ENCODE results near the gene PDE4B.
"Not testable (repeated sequence)": the region's sequence is repeated elsewhere in the genome, so short reads cannot be mapped to it uniquely, and the experiment has no call there.

The PDE4B gene

DNA sequence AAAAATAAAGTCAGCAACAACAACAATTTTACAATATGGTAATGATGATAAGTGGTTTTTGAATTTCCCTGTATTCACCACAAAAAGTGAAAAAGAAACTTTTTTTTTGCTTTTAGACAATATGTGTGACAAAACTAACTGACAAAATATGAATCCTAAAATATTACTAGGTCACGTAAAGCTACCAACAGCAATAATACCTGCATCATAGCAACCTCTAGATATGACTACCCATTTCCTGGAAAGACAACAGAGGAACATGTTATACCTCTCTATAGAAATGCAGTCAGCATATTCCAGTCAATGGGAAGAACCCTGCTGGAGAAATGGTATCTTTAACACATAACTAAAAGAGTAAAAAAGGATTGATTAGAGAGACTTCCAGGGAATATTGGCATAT lies 73.7 kb downstream of the PDE4B start:
- Histone ChIP-seq H3K36me3 (ENCODE audit: control insufficient read depth, insufficient read depth, low read length) (no peaks in the 10 kb centered on the region), H3K4me1 (ENCODE audit: control insufficient read depth, insufficient read depth, low read length) (no peaks in the 10 kb centered on the region), H3K9me3 (ENCODE audit: control insufficient read depth, low read length) (no peaks in the 10 kb centered on the region), H3K4me3 (ENCODE audit: insufficient read depth, low read depth, low read length) (no peak overlapping the region), H3K27me3 (ENCODE audit: control insufficient read depth, insufficient read depth, low read length, poor library complexity, severe bottlenecking) (no peaks in the 10 kb centered on the region), H3K27ac (ENCODE audit: insufficient read depth, low read depth, low read length, poor library complexity, severe bottlenecking) (no peak overlapping the region)
- 97 to 100% methylated on average over 1 of the region's 1 CpG for WGBS, 2 experiments

DNA sequence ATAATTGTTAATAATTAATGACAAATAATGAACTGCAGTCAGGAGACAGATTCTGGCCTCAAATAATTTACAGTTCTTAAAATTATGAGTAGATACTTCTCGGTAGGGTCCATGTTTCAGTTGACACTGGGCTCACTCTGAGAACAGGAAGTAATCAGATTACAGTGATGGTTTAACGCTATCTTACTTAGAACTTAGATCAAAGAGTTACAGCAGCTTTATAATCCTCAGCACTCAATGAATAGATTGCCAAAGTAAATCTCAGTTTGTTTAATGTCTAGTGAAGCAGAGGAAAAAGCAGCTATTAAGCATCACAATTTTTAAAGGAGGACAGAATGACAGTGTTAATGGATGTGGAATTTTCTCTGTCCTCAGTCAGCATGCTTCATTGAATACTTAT lies 79.6 kb downstream of the PDE4B start:
- Histone ChIP-seq H3K4me1 (ENCODE audit: control insufficient read depth, insufficient read depth, low read length) (no peaks in the 10 kb centered on the region), H3K9me3 (ENCODE audit: control insufficient read depth, low read length) (no peaks in the 10 kb centered on the region), H3K27ac (ENCODE audit: insufficient read depth, low read depth, low read length, poor library complexity, severe bottlenecking) (no peak overlapping the region), H3K27me3 (ENCODE audit: control insufficient read depth, insufficient read depth, low read length, poor library complexity, severe bottlenecking) (no peaks in the 10 kb centered on the region), H3K4me3 (ENCODE audit: insufficient read depth, low read depth, low read length) (no peak overlapping the region), H3K36me3 (ENCODE audit: control insufficient read depth, insufficient read depth, low read length) (no peaks in the 10 kb centered on the region)
- WGBS, 2 experiments = 82 to 95% methylated on average over 2 of the region's 2 CpGs

DNA sequence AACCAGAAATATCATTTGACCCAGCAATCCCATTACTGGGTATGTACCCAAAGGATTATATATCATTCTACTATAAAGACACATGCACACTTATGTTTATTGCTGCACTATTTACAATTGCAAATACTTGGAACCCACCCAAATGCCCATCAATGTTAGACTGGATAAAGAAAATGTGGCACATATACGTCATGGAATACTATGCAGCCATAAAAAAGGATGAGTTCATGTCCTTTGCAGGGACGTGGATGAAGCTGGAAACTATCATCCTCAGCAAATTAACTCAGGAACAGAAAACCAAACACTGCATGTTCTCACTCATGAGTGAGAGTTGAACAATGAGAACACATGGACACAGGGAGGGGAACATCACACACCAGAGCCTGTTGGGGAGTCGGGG lies 85.6 kb downstream of the PDE4B start:
- not testable (repeated sequence) for H3K4me1 ChIP-seq (ENCODE audit: control insufficient read depth, insufficient read depth, low read length); H3K9me3 ChIP-seq (ENCODE audit: control insufficient read depth, low read length); H3K4me3 ChIP-seq (ENCODE audit: insufficient read depth, low read depth, low read length); H3K27ac ChIP-seq (ENCODE audit: insufficient read depth, low read depth, low read length, poor library complexity, severe bottlenecking); H3K36me3 ChIP-seq (ENCODE audit: control insufficient read depth, insufficient read depth, low read length); H3K27me3 ChIP-seq (ENCODE audit: control insufficient read depth, insufficient read depth, low read length, poor library complexity, severe bottlenecking)
- 84 to 95% methylated on average over 3 of the region's 3 CpGs for WGBS, 2 experiments

DNA sequence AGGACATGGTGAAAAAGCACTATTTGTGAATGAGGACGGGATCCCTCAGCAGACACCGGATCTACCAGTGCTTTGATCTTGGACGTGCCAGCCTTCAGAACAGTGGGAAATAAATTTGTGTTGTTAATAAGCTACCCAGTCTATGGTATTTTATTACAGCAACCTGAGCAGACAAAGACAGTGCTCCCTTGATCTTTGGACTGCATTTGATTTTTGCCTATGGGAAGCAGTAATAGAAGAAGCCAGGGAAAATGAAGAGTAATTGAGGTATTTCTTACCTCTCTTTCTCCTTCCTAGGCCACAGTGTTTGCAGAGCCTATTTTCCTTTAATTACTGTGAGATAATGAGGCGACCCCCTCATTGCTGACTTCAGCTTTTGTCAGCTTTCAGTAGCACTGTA lies 87.9 kb downstream of the PDE4B start:
- Histone ChIP-seq H3K4me1 (ENCODE audit: control insufficient read depth, insufficient read depth, low read length) (no peaks in the 10 kb centered on the region), H3K27me3 (ENCODE audit: control insufficient read depth, insufficient read depth, low read length, poor library complexity, severe bottlenecking) (no peaks in the 10 kb centered on the region), H3K4me3 (ENCODE audit: insufficient read depth, low read depth, low read length) (no peak overlapping the region), H3K36me3 (ENCODE audit: control insufficient read depth, insufficient read depth, low read length) (no peaks in the 10 kb centered on the region), H3K27ac (ENCODE audit: insufficient read depth, low read depth, low read length, poor library complexity, severe bottlenecking) (no peak overlapping the region), H3K9me3 (ENCODE audit: control insufficient read depth, low read length) (no peaks in the 10 kb centered on the region)
- WGBS, 2 experiments = 84 to 89% methylated on average over 4 of the region's 4 CpGs

DNA sequence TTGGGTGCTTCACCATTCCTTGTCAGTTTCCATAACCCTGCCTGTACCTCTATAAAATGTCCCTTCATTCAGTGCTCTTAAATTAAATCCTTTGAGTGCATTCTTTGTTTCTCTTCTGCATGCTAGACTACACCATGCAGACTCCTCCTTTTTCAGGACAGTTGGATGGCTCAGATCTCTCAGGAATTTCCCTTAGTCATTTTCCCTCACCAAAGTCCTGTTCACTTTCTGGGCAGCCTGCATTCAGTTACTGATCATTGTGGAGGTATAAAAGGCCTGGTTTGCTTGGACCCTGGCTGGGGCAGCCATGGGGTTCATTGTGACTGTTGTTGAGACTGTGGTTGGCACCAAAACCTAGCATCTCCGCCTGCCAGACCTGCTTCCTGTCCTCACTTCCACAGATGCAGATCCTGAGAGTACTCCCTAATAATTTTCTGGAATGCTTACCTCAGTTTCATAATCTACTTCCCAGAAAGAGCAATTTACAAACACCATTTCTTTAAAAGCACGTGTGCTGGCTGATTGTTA lies 88.4 kb downstream of the PDE4B start:
- H3K4me3 ChIP-seq (ENCODE audit: insufficient read depth, low read depth, low read length) = no peak overlapping the region
- no peaks in the 10 kb centered on the region for H3K36me3 ChIP-seq (ENCODE audit: control insufficient read depth, insufficient read depth, low read length)
- H3K27ac ChIP-seq (ENCODE audit: insufficient read depth, low read depth, low read length, poor library complexity, severe bottlenecking) = no peak overlapping the region
- H3K27me3 ChIP-seq (ENCODE audit: control insufficient read depth, insufficient read depth, low read length, poor library complexity, severe bottlenecking) = no peaks in the 10 kb centered on the region
- no peaks in the 10 kb centered on the region for H3K9me3 ChIP-seq (ENCODE audit: control insufficient read depth, low read length)
- no peaks in the 10 kb centered on the region for H3K4me1 ChIP-seq (ENCODE audit: control insufficient read depth, insufficient read depth, low read length)
- 93% methylated on average over 2 of the region's 2 CpGs for WGBS, 2 experiments

DNA sequence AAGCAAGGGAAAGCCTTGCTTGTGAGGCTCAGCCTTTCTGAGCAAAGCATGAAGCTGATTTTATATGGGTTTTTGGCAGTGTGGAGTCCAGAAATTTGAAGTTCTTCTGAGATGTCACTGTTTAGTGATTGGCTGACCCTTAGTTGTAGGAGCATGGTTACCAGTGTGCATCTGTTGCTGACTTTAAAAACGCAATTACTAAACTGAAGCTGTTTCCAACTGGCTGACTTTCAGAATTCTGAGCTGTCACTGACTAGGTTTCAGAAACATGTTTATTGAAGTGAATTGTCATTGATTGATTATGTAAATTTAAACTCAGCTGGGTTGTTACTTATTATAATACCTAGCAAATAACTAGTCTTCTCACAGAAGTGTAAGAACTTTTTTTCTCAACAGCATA lies 89.4 kb downstream of the PDE4B start:
- H3K36me3 ChIP-seq (ENCODE audit: control insufficient read depth, insufficient read depth, low read length) = no peaks in the 10 kb centered on the region
- no peaks in the 10 kb centered on the region for H3K27me3 ChIP-seq (ENCODE audit: control insufficient read depth, insufficient read depth, low read length, poor library complexity, severe bottlenecking)
- no peak overlapping the region for H3K4me3 ChIP-seq (ENCODE audit: insufficient read depth, low read depth, low read length)
- H3K4me1 ChIP-seq (ENCODE audit: control insufficient read depth, insufficient read depth, low read length) = no peaks in the 10 kb centered on the region
- H3K27ac ChIP-seq (ENCODE audit: insufficient read depth, low read depth, low read length, poor library complexity, severe bottlenecking) = no peak overlapping the region
- no peaks in the 10 kb centered on the region for H3K9me3 ChIP-seq (ENCODE audit: control insufficient read depth, low read length)
- 85 to 91% methylated on average over 1 of the region's 1 CpG for WGBS, 2 experiments

DNA sequence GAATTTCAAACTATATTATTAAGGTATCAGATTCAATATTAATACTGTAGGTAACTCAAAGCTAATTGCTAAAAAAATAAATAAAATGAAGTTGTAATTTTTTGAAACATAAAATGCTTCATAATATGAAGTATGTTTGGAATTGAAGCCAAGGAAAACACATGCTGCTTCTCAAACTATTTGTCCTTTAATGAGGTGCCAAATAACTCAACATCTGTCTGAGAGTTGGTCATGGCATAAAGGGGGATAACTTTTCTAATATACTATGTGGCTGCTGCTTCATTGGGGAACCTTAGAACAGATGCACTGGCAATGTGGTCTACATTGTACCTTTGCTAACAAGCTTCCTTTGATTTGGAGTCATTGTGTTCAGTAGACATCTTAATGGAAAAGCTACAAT lies 96.7 kb downstream of the PDE4B start:
- H3K9me3 ChIP-seq (ENCODE audit: control insufficient read depth, low read length) = no peaks in the 10 kb centered on the region
- no peak overlapping the region for H3K4me3 ChIP-seq (ENCODE audit: insufficient read depth, low read depth, low read length)
- H3K4me1 ChIP-seq (ENCODE audit: control insufficient read depth, insufficient read depth, low read length) = no peaks in the 10 kb centered on the region
- H3K36me3 ChIP-seq (ENCODE audit: control insufficient read depth, insufficient read depth, low read length) = no peaks in the 10 kb centered on the region
- H3K27ac ChIP-seq (ENCODE audit: insufficient read depth, low read depth, low read length, poor library complexity, severe bottlenecking) = no peak overlapping the region
- H3K27me3 ChIP-seq (ENCODE audit: control insufficient read depth, insufficient read depth, low read length, poor library complexity, severe bottlenecking) = no peaks in the 10 kb centered on the region

DNA sequence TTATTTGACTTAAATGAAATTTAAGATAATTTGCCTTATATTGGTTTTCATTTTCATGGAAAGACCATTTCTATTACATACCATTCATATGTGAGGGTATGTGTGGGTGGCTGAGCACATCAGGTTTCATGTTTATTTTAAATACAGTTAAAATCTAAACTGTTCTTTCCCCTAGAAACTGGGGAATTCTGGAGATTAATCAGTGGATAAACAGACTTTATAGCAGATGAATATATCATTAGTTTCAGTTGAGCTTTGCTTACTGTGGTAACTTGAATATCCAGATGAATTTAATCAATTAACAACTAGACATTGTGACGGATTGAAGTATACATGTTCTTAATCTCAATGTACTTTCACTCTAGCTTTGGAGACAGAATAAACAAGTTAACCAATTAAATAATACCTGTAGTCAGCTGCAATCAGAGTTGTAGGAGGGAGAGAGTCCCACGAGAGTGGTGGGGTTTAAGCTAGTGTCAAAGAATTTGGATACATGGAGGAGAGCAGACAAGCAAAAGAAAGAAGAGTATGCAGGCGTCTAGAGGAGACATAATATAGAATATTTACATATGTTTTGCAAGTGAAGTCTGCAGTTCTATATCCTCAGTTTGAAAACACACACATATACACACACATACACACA lies 97.6 kb downstream of the PDE4B start:
- Histone ChIP-seq H3K4me3 (ENCODE audit: insufficient read depth, low read depth, low read length) (no peak overlapping the region), H3K36me3 (ENCODE audit: control insufficient read depth, insufficient read depth, low read length) (no peaks in the 10 kb centered on the region), H3K27me3 (ENCODE audit: control insufficient read depth, insufficient read depth, low read length, poor library complexity, severe bottlenecking) (no peaks in the 10 kb centered on the region), H3K9me3 (ENCODE audit: control insufficient read depth, low read length) (no peaks in the 10 kb centered on the region), H3K4me1 (ENCODE audit: control insufficient read depth, insufficient read depth, low read length) (no peaks in the 10 kb centered on the region), H3K27ac (ENCODE audit: insufficient read depth, low read depth, low read length, poor library complexity, severe bottlenecking) (no peak overlapping the region)
- 62 to 82% methylated on average over 1 to 3 of the region's 3 CpGs for WGBS, 2 experiments

DNA sequence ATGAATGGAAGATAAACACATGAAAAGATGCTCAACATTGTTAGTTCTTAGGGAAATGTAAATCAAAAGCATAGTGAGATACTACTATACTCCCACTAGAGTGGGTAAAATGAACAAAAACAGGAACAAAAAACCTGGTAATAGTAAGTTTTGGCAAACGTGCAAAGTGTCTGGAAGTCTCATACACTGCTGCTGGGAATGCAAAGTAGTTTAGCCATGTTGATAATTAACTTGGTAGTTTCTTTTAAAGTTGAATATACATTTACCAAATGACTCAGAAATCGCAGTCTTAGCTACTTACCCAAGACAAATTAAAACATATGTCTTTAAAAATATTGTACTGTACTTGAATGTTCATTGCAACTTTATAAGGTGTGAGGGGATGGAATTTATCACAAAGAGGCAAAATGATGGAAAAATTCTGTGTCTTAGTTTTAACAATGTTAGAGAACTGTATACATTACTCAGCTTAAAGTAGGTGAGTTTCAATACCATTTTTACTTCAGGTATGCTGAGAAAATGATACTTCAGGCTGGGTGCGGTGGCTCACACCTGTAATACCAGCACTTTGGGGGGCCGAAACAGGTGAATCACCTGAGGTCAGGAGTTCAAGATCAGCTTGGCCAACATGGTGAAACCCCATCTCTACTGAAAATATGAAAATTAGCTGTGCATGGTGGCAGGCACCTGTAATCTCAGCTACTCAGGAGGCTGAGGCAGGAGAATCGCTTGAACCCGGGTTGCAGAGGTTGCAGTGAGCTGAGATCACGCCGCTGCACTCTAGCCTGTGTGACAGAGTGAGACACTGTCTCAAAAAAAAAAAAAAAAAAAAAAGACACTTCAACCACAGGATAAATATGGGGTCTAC lies 102.3 kb downstream of the PDE4B start:
- no peak overlapping the region for H3K4me3 ChIP-seq (ENCODE audit: insufficient read depth, low read depth, low read length)
- H3K36me3 ChIP-seq (ENCODE audit: control insufficient read depth, insufficient read depth, low read length) = no peaks in the 10 kb centered on the region
- peaks cover 2% of the 10 kb centered on the region for H3K9me3 ChIP-seq (ENCODE audit: control insufficient read depth, low read length)
- H3K4me1 ChIP-seq (ENCODE audit: control insufficient read depth, insufficient read depth, low read length) = no peaks in the 10 kb centered on the region
- 92% methylated on average over 7 of the region's 8 CpGs for WGBS, 2 experiments
- H3K27ac ChIP-seq (ENCODE audit: insufficient read depth, low read depth, low read length, poor library complexity, severe bottlenecking) = no peak overlapping the region
- H3K27me3 ChIP-seq (ENCODE audit: control insufficient read depth, insufficient read depth, low read length, poor library complexity, severe bottlenecking) = no peaks in the 10 kb centered on the region

DNA sequence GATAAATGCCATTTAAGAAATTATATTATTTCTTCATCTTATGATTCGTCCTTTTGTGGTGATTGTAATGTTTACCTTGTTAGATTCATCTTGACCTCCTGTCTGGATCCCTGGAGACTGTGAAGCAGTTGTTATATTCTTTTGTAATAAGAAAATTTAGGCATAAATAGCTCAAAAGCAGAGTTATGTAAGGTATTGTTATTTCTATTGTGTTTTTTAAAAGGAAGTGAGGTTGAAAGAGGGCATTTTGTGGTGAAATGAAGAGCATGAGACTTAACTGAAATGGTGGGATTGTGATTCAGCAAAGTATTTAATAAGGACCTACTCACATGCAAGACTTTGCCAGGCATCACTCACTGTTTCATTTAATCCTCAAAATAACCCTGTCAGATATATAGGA lies 104.0 kb downstream of the PDE4B start:
- H3K9me3 ChIP-seq (ENCODE audit: control insufficient read depth, low read length) = peaks cover 2% of the 10 kb centered on the region
- H3K4me1 ChIP-seq (ENCODE audit: control insufficient read depth, insufficient read depth, low read length) = no peaks in the 10 kb centered on the region
- H3K27ac ChIP-seq (ENCODE audit: insufficient read depth, low read depth, low read length, poor library complexity, severe bottlenecking) = no peak overlapping the region
- H3K27me3 ChIP-seq (ENCODE audit: control insufficient read depth, insufficient read depth, low read length, poor library complexity, severe bottlenecking) = no peaks in the 10 kb centered on the region
- H3K4me3 ChIP-seq (ENCODE audit: insufficient read depth, low read depth, low read length) = no peak overlapping the region
- WGBS, 2 experiments = 85 to 100% methylated on average over 1 of the region's 1 CpG
- no peaks in the 10 kb centered on the region for H3K36me3 ChIP-seq (ENCODE audit: control insufficient read depth, insufficient read depth, low read length)
